Endodermal cell (in vitro differentiated cells): Measurements from ENCODE around the gene BCL2L12. TPM values are rescaled to one million over a fixed set of nuclear protein-coding genes. Genes with fewer than 3 reads are reported as not detected.
A peak's percentile ranks its signal among the peaks of the same experiment; 100 is the strongest.

Source experiments
- DNase-seq: peaks from one replicate; pipeline ENCODE4 v3.0.0-alpha.2; 2017
- H3K27ac ChIP-seq: 2 replicates; pipeline ENCODE4 v1.5.1; 2013; ENCODE audit warnings: mild to moderate bottlenecking, low read depth, low read length, moderate library complexity
- H3K27me3 ChIP-seq: 2 replicates; pipeline ENCODE4 v1.6.1; 2013; ENCODE audit warnings: mild to moderate bottlenecking, low read length, moderate library complexity; ENCODE audit not compliant: insufficient read depth, control insufficient read depth, poor library complexity, severe bottlenecking
- H3K36me3 ChIP-seq: 2 replicates; pipeline ENCODE4 v1.7.0; 2013; ENCODE audit warnings: mild to moderate bottlenecking, low read length, moderate library complexity; ENCODE audit not compliant: control insufficient read depth, insufficient read depth
- H3K4me1 ChIP-seq: one replicate; pipeline ENCODE4 v1.7.0; 2013; ENCODE audit warnings: low read length; ENCODE audit not compliant: control insufficient read depth, insufficient read depth
- H3K4me3 ChIP-seq: 2 replicates; pipeline ENCODE4 v1.5.1; 2013; ENCODE audit warnings: mild to moderate bottlenecking, low read length, moderate library complexity
- H3K9ac ChIP-seq: 2 replicates; pipeline ENCODE4 v1.6.1; 2013; ENCODE audit warnings: mild to moderate bottlenecking, low read length, moderate library complexity; ENCODE audit not compliant: poor library complexity, severe bottlenecking; ENCODE audit errors: extremely low read depth
- H3K9me3 ChIP-seq: 2 replicates; pipeline ENCODE4 v1.6.1; 2013; ENCODE audit warnings: mild to moderate bottlenecking, low read length, moderate library complexity; ENCODE audit not compliant: control insufficient read depth
- H3K27ac Mint-ChIP-seq: 2 replicates; pipeline ENCODE4 v1.8.0; 2020; ENCODE audit warnings: mixed read lengths
- H3K27me3 Mint-ChIP-seq: 2 replicates; pipeline ENCODE4 v1.8.0; 2021; ENCODE audit warnings: mild to moderate bottlenecking, mixed read lengths; ENCODE audit not compliant: insufficient read depth
- H3K36me3 Mint-ChIP-seq: 2 replicates; pipeline ENCODE4 v1.8.0; 2020; ENCODE audit warnings: low read depth, mixed read lengths
- H3K4me1 Mint-ChIP-seq: 2 replicates; pipeline ENCODE4 v1.8.0; 2020; ENCODE audit warnings: mixed read lengths
- H3K4me3 Mint-ChIP-seq: 2 replicates; pipeline ENCODE4 v1.8.0; 2020; ENCODE audit warnings: mild to moderate bottlenecking, moderate library complexity, mixed read lengths
- H3K9me3 Mint-ChIP-seq: 2 replicates; pipeline ENCODE4 v1.8.0; 2020; ENCODE audit warnings: mild to moderate bottlenecking, mixed read lengths
- WGBS, 2 experiments: methylation state at CpG; one replicate each; pipeline versions ENCODE4 v1.1.5 to v1.1.7; 2013; ENCODE audit warnings: missing lambda C conversion rate in 2 of 2, mixed read lengths in 1 of 2; ENCODE audit not compliant: insufficient coverage in 1 of 2, insufficient read length in 1 of 2; 5-methylcytosine and 5-hydroxymethylcytosine counted together
- total RNA-seq, 2 donors: library from RNA; stranded (reverse); fragmentation: NEBNext Ultra II Directional in 1 of 2; extraction: Animal tissue kit (Norgen Biotek cat#: 25700) in 1 of 2; gene quantifications; 2 replicates in 1 of 2; 3 replicates in 1 of 2; pipeline ENCODE4 v1.2.1, GENCODE V29; 2021
- TF ChIP-seq, protein P1 (sequence below): fragments of 200-600 bp; sonication (generic); conservative IDR thresholded peaks from 2 replicates; pipeline ENCODE4 v1.5.0; 2021; ENCODE audit warnings: antibody characterized with exemption, mild to moderate bottlenecking

BCL2L12 gene
- total RNA-seq, 2 donors from 2014 or later: 91.8 to 101 TPM

DNA sequence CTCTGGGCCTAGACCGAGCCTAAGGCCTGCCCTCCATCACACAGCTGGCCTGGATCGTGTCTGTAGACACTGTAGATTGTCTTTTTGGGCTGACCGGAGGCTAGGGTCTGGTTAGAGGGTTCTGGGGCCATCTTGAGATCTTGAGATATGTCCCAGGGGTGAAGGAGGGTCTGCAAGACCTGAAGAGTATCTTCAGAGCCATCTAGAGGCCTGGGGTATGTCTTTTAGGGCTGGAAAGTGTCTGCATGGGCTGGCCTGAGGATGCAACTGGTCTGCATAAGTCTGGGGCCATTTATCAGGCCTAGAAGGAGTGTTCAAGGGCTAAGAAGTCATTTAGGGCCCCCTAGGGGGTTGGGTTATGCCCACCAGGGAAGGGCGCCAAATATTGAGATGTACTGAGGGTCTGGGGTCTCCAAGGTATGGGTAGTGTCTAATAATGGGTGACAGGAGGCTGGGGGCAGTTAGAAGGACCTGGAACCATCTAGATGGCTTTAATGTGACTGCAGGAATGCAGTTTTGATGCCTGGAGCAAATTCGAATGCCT is 23.2 kb upstream of the BCL2L12 start:
- Histone ChIP-seq H3K4me1 (peaks cover 4% of the 10 kb centered on the region), H3K36me3 (peaks cover 34% of the 10 kb centered on the region), H3K9me3 (no peaks in the 10 kb centered on the region), H3K27me3 (no peaks in the 10 kb centered on the region), H3K4me3 (peak overlapping the region; percentile 97), H3K9ac (peak overlapping the region; percentile 95), H3K27ac (peak overlapping the region; percentile 82)
- TF ChIP-seq, protein P1, sequence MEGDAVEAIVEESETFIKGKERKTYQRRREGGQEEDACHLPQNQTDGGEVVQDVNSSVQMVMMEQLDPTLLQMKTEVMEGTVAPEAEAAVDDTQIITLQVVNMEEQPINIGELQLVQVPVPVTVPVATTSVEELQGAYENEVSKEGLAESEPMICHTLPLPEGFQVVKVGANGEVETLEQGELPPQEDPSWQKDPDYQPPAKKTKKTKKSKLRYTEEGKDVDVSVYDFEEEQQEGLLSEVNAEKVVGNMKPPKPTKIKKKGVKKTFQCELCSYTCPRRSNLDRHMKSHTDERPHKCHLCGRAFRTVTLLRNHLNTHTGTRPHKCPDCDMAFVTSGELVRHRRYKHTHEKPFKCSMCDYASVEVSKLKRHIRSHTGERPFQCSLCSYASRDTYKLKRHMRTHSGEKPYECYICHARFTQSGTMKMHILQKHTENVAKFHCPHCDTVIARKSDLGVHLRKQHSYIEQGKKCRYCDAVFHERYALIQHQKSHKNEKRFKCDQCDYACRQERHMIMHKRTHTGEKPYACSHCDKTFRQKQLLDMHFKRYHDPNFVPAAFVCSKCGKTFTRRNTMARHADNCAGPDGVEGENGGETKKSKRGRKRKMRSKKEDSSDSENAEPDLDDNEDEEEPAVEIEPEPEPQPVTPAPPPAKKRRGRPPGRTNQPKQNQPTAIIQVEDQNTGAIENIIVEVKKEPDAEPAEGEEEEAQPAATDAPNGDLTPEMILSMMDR: no peak
- H3K27me3 Mint-ChIP-seq: peaks cover 13% of the 10 kb centered on the region
- H3K36me3 Mint-ChIP-seq: peaks cover 30% of the 10 kb centered on the region
- peak overlapping the region; percentile 99 for H3K4me3 Mint-ChIP-seq
- H3K27ac Mint-ChIP-seq: peak overlapping the region; percentile 98
- WGBS, 2 experiments: 10 to 18% methylated on average over 4 to 5 of the region's 5 CpGs
- DNase-seq: no peak
- H3K4me1 Mint-ChIP-seq: peaks cover 43% of the 10 kb centered on the region
- no peaks in the 10 kb centered on the region for H3K9me3 Mint-ChIP-seq

DNA sequence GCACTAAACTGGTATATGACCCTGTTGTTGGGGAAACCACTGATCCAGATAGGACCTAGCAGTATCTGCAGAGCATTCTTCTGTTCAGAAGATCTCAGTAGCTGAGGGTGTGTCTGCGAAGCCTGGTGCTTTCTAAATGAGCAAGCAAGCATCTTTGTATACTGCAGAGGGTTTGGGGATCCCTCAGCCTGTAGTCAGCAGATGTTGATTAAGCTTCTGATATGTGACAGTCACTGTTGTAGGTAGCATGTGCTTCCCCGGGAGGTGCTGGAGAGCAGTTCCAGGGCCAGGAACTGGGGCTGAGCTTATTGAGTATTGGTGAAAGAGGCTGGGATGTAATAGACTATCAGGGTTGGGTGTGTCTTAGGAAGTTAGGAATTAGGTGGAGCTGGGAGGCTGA is 22.3 kb upstream of the BCL2L12 start:
- WGBS, 2 experiments: 86 to 100% methylated on average over 1 to 2 of the region's 2 CpGs
- no peak overlapping the region for H3K27ac ChIP-seq

DNA sequence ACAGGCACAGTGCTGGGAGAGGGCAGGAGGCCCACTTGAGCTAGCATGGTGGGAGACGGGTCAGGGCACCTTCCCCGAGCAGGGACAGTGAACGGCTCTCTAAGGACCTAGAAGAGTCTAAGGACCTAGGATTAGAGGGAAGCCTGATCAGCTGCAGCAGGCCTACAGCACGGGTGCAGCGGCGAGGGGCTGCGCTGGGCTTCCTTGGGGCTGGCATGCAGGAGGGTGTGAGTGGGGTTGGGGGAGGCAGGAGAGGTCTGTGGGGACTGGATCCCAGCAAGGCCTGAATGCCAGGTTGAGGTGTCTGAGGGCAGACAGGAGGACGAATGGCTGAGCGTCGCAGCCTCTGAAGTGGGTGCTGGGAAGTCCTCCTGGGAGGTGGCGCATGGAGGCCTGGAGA is 20.1 kb upstream of the BCL2L12 start:
- H3K36me3 ChIP-seq: peaks cover 58% of the 10 kb centered on the region
- peak overlapping the region; percentile 74 for H3K27ac Mint-ChIP-seq
- no peak overlapping the region for H3K27ac ChIP-seq
- H3K4me3 ChIP-seq: no peak overlapping the region
- 97 to 98% methylated on average over 7 to 11 of the region's 11 CpGs for WGBS, 2 experiments
- peaks cover 41% of the 10 kb centered on the region for H3K36me3 Mint-ChIP-seq
- no peaks in the 10 kb centered on the region for H3K9me3 Mint-ChIP-seq
- no peaks in the 10 kb centered on the region for H3K27me3 Mint-ChIP-seq
- H3K4me1 Mint-ChIP-seq: peaks cover 27% of the 10 kb centered on the region
- H3K27me3 ChIP-seq: no peaks in the 10 kb centered on the region
- H3K9ac ChIP-seq: no peak overlapping the region
- peaks cover 4% of the 10 kb centered on the region for H3K4me1 ChIP-seq
- no peak for DNase-seq
- TF ChIP-seq, protein P1: no peak
- H3K9me3 ChIP-seq: no peaks in the 10 kb centered on the region
- H3K4me3 Mint-ChIP-seq: no peak overlapping the region

More for the DNA sequence above, 22.3 kb upstream of the BCL2L12 start:
- Mint-ChIP-seq H3K36me3 (peaks cover 30% of the 10 kb centered on the region), H3K9me3 (no peaks in the 10 kb centered on the region), H3K4me3 (peak overlapping the region; percentile 99), H3K27ac (peak overlapping the region; percentile 29), H3K4me1 (peaks cover 39% of the 10 kb centered on the region), H3K27me3 (peaks cover 11% of the 10 kb centered on the region)
- Histone ChIP-seq H3K4me3 (peak overlapping the region; percentile 97), H3K27me3 (no peaks in the 10 kb centered on the region), H3K9me3 (no peaks in the 10 kb centered on the region), H3K9ac (no peak overlapping the region), H3K4me1 (peaks cover 4% of the 10 kb centered on the region), H3K36me3 (peaks cover 42% of the 10 kb centered on the region)
- TF ChIP-seq, protein P1: no peak
- DNase-seq: no peak
